Measurements from ENCODE around the gene IL4. TPM values are rescaled to one million over a fixed set of nuclear protein-coding genes. Genes with fewer than 3 reads are reported as not detected.

IL4 gene
- total RNA-seq, 1 experiment from 2014 or later, result not detected

DNA sequence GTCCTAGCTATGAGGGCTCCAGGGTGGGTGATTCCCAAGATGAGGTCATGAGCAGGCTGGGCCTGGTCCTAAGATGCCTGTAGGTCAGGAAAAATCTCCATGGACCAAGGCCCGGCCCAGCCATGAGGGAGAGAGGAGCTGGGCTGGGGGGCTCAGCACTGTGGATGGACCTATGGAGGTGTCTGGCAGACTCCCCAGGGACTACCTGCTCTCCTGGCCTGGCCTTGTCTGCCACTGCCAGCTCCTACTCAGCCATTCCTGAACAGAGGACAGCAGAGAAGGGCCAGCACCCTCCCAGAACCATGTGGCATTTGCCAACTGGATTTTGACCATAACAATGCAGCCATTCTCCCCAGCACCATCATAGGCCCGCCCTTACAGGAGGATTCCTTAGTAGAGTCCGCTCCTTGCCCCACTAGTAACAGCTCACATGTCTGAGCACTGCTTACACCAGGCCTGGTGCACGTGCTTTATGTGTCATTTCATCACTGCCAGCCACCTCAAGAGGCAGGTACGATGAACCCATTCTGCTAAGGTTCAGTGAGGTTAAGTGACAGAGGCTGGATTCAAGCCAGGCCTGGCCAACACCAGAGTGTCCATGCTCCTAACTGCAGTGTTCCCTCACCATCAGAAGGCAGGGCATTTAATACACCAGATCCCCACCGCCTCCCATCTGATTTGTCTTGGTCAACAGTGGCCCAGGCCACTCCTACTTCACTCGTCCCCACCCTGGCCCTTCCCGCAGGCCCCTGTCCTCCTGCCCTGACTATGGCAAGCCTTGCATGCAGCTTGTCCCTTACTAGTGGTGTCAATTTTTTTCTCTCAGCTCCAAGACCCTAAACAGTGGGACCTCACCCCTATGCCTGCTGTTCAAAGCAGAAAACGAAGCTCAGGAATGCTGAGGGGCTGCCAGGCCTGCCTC, 15.1 kb upstream of the IL4 start:
- no peak for DNase-seq (ENCODE audit: low spot score)

DNA sequence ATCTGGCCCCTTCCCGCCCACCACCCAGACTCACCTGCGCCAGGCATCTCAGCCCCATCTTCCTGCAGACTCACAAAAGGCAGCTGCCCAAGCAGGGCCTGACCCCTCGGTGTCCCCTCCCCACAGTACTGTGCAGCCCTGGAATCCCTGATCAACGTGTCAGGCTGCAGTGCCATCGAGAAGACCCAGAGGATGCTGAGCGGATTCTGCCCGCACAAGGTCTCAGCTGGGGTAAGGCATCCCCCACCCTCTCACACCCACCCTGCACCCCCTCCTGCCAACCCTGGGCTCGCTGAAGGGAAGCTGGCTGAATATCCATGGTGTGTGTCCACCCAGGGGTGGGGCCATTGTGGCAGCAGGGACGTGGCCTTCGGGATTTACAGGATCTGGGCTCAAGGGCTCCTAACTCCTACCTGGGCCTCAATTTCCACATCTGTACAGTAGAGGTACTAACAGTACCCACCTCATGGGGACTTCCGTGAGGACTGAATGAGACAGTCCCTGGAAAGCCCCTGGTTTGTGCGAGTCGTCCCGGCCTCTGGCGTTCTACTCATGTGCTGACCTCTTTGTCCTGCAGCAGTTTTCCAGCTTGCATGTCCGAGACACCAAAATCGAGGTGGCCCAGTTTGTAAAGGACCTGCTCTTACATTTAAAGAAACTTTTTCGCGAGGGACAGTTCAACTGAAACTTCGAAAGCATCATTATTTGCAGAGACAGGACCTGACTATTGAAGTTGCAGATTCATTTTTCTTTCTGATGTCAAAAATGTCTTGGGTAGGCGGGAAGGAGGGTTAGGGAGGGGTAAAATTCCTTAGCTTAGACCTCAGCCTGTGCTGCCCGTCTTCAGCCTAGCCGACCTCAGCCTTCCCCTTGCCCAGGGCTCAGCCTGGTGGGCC, 13.9 kb upstream of the IL4 start:
- DNase-seq (ENCODE audit: low spot score), result no peak

GRCh38 chr5:132661231-132662003, 12.4 kb upstream of the IL4 start:
- DNase-seq (ENCODE audit: low spot score), result no peak

DNA sequence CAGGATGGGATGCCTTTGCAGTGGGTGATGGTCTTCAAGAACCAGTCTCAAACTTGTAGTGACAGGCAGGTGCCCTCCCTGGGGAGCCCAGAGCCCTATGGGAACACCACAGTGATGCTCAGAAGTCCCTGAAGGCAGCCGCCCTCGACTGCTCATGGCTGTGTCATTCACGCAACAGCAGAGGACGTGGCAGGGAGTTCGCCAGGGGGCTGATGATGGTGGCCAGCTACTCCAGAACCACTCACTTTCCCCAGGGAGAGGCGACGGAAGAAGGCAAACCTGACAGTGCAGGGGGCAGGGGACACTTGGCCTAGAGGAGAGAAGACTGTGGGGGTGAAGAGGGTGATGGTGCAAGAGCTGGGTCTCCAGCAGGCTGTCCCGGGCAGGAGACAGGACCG, 11.8 kb upstream of the IL4 start:
- DNase-seq (ENCODE audit: low spot score), result no peak

DNA sequence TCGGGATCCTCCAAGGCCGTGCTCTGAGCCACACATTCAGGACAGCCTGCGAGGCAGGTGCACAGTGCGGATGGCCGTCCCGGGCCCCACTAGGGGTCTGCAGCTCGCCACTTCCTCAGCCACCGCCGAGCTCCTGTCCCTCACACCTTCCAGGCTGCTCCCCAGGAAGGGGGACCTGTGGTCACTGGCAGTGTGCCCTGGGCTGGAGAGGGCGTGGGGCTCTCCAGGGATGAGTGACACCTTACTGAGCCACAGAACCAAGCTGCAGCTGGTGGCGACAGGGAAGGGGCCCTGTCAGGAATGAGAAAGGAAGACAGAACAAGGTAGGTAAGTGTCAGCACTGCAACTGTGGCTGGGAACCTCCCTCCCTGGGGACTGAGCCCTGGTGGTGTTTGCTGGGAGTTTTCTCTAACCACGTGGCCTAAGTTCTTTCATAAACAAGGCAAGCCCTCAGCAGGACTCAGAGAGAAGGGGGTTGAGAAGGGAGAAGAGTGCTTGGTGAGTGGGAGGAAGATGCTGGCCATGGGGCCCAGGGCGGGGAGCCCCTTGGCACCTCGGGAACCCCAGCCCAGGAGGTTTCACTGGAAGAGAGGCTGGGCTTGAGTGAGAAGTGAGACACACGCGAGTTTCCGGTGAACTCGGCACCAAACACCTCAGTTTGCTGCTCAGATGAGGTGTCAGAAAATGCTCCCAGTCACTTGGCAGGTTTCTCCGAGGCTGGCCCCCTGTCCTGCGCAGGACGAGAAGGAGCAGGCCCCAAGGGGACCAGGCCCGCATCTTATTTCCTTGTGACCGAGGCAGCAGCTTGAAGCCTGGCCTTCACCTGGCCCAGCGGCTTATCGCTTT, 10.6 kb upstream of the IL4 start:
- peak; percentile 40 for DNase-seq (ENCODE audit: low spot score)

DNA sequence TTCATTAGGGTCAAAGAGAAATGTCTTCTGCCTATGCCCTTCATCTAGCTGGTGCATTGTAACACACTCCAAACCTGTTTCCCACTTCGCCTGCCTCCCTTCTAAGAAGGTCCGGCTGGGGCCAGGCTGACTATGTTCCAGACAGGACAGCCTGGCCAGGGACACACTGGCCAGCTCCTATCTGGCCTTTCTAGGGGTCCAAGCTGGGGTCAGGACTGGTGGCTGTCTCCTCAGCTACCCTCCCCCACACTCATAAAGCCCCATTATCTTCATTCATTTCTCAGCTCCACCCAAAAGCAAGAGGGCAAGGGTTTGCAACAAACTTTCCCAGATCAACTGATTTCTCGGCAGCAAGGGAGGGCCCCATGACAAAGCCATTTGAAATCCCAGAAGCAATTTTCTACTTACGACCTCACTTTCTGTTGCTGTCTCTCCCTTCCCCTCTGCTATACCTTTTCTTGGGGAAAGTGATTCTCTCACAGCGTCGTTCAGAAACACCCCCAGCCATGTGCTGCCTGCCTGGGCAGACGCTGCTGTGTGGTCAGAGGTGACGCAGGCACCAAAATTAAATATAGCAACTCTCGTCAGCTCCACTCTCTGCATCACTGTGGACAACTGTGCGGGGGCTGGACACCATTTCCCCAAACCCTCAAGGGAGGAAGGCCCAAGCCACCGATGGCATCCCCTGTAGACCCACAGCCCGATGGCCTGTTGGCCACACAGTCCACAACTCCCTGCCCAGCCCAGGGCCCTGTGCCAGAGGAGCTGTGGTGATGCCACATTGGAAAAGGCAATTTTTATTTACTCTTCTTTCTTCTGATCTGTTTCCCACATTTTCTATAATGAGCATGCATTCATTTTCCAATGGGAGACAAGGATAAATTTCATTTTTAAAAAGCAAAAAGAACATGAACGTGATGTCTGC, 9.8 kb upstream of the IL4 start:
- no peak for DNase-seq (ENCODE audit: low spot score)

GRCh38 chr5:132664696-132665209, 9.0 kb upstream of the IL4 start:
- no peak for DNase-seq (ENCODE audit: low spot score)

DNA sequence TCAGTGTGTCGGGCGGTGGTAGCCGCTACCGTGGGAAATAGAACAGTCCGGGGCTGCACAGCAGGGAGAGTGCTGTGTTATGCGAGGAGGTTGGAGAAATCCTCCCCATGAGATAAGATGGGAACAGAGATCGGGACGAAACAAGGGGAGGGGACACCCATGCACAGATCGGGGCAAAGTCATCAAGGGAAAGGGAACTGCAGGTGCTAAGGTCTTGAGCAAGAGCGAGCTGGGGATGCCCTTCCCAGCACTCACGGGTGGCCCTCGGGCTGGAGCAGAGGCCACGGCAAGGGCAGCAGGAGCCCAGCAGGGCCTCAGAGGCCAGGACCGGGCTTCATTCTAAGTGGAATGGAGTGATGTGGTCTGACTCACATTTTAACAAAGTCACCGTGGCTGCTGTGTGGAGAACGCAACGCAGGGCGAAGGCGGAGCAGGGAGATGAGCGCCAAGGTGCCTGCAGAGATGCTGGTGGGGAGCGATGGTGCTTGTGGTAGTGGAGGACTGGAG, 8.2 kb upstream of the IL4 start:
- DNase-seq (ENCODE audit: low spot score), result no peak

DNA sequence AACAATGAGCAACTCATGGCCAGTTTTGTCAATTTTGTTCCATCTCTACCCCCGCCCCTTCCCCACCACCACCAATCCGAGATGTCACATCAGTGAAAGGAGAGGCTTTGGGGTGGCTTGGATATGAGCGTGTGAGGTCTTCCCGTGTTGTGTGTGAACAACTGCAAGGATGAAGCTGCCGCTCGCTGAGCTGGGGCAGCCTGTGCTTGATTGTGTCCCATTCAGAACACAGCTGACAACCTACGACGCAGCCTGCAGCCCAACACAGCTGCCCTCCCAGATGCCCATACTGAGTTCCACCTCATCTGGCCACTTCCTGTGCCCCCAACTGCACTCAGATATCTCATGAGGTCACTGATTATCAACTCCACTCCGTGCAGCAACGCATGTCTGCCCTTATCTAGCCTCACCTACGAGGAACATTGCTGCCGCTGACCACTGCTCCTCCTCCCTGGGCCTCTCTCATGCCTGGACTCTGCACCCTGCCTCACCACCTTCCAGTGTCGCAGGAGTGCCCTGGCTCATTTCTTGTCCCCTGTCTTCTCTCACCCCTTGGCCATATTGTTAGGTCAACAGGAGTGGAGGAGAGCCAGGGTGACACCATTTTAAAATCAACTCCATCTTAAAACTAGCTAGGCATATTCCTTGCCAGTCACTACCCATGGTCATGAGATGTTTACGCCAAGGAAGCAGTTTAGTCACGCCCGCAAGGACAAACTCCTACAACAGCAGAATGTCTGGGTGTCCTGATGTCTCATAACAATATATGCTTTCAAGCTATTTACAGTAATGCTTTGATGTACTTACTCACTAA, 7.3 kb upstream of the IL4 start:
- DNase-seq (ENCODE audit: low spot score), result no peak

DNA sequence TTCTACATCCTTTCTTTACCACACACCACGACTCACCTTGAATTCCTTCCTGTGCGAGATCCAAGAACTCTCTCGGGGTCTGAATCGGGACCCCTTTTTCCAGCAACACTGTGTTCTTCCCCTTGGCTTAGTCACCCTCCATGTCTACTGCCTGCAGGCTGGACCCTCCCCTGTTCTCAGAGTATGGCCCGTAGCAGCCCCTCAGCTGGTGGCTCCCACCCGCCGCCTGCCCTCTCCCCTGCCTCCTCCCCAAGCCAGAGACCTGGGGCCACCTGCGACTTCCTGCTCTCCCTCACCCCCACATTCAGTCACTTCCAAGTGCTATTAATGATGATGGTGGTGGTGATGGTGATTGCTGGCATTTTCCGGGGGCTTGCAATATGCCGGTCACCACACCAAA, 6.5 kb upstream of the IL4 start:
- DNase-seq (ENCODE audit: low spot score), result no peak

DNA sequence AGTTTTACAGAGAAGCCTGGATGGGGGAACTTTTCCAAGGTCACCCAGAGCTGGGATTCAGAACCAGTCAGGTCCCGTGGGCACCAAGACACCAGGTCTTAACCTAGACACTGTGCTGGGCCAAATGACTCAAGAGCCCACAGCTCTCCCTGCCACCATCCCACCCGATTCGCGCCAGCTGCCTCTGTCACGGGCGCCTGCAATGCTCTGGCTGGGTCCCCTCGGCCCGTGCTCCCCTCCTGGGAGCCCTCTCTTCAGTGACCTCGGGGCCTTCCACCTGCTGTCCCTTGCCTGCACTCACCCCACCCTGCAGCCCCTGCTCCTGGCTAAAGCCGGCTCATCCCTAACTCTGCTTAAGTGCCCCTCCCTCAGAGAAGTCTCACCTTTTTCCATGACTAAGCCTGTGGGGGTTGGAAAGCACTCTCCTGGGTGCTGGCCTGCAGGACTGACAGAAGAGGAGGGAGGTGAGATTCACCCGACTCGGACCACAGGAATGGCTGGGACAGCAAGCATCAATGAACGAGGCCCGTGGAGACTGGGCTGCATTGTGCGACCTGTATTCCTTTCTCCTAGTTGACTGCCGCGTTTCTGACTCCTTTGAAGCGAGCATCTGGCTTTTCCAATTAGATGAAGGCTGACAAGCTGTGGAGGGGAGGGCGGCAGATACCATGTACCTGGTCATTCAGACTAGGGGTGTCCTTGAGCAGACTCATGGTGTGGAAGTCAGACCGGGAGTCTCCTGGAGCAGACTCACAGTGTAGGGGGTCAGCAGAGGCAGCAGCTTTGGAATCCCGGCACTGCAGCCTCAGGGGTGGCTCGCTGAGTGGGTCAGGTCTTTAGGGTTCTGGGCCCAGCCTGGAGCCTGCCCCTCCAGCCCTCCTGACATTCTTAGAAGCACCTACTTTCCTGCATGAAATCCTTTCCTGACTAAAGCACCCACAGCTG, 5.8 kb upstream of the IL4 start:
- DNase-seq (ENCODE audit: low spot score), result no peak

DNA sequence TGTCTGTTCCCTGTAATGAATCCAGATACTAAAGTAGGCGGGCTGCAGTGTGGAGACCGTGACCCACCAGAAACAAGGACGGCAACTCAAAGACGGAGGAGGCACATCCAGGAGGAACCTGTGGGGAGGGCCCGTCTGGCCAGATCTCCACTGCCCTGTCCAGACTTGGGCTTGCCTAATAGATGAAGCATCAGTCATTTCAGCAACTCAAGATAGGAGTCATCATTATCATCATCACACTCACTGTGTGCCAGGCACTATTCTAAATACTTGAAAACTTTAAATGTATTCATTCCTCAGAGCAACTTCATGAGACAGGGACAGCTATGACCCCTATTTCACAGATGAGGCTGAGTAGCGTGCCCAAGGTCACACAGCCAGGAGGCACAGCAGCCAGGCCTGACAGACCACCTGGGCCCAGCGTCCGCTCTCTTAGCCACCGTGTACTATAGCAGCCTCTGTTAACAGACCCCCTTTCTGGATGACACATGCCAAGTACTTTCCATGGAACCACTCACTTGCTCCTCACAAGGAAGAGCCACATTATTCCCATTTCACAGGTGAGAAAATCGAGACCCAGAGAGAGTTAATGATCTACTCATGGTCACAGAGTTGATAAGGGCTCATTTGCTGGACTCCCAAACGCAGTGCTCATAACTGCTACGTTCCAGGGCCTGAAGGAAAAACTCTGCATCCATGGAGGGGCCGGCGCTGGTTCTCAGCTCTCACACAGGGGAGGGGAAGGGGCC, 4.9 kb upstream of the IL4 start:
- DNase-seq (ENCODE audit: low spot score), result no peak

DNA sequence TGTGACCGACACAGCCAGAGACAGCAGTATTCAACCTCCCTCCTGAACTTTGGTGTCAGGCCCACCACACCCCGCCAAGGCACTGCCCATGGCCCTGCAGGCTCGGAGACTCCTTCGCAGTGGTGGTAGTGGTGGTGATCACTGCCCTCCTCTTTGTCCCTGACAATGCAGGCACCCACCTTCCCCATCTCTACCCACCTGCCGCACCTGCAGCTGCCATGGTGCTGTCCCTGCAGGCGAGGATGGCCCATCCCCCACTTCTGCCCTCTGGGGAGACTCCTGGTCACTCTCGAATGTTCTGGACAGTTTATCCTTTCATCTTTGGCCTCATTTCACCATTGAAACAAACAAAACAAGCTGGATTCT, 4.4 kb upstream of the IL4 start:
- no peak for DNase-seq (ENCODE audit: low spot score)

DNA sequence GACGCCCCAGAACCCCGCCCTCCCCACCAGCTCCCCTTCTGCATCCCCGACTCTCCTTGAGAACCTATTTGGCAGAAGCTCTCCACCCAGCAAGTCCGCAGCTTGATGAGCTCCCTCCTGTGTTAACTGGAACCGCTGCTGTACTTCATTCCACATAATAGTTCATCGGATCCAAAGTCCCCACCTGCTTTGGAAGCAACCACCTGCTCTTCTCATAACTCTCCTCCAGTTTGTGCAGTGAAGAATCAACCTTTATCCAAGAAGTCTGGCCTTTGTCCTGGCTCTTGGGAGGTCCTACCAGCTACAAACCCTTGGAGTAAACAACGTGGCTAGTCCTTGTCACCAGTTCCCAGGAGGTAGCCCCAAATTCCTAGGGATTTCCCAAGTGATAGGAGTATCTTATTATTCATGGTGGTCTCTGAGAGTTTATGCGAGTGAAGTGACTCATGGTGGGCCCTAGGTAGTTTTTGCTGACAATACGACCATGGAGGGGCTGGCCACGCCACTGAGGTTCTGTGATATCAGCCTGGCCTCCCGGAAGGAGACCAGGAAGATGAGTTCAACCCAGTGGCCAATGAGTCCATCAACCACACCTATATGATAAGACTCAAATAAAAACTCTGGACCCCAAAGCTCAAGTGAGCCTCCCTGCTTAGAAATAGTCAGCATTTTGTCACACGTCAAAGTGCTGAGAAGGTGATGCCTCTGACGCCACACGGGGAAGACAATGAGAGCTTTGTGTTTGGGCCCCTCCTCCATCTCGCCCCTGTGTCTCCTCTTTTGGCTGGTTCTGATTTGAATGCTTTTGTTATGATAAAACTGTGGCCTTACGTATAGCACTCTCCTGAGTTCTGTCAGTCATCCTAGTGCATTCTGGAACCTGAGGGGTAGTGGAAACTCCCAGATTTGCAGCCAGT, 3.6 kb upstream of the IL4 start:
- no peak for DNase-seq (ENCODE audit: low spot score)

DNA sequence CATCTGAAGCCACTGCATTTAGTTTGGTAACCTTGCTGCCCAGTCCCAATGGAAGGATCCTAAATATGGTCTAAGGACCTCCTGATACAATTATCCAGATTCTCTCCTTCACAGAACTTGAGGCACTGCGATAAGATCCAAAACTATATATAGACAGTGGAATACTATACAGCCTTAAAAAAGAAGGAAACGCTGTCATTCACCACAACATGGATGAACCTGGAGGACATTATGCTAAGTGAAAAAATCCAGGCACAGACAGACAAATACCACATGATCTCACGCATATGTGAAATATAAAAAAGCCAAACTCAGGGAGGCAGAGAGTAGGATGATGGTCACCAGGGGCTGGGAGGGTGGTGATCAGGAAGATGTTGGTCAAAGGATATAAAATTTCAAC, 2.8 kb upstream of the IL4 start:
- no peak for DNase-seq (ENCODE audit: low spot score)

- no peak for DNase-seq (ENCODE audit: low spot score)
These were observed 301 bp upstream of the IL4 start for GRCh38 chr5:132673488-132673887.
